Measurements from ENCODE around the gene MOGAT1. TPM values are rescaled to one million over a fixed set of nuclear protein-coding genes. Genes with fewer than 3 reads are reported as not detected.

Gene MOGAT1
- total and polyA plus RNA-seq, 2 of the 4 experiments (the other 2 are of a cell fraction) = not detected

DNA sequence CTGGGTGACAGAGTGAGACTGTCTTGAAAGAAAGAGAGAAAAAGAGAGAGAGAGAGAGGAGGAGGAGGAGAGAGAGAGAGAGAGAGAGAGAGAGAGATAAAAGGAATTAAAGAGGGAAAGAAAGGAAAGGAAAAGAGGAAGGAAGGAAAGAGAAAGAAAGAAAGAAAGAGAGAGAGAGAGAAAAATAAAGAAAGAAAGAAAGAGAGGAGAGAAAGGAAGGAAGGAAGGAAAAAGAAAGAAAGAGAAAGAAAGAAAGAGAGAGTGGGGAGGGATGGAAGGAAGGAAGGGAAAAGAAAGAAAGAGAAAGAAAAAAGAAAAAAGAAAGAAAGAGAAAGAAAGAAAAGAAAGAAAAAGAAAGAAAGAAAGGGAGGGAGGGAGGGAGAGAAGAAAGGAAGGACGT lies 29.8 kb downstream of the MOGAT1 start:
- H4K5ac ChIP-seq (ENCODE audit: low read depth, low read length) = no peak overlapping the region
- no peaks in the 10 kb centered on the region for H3K9me3 ChIP-seq (ENCODE audit: control insufficient read depth, insufficient read depth, low read length)
- H3K56ac ChIP-seq (ENCODE audit: extremely low read depth, insufficient read depth, low read length) = no peak overlapping the region
- BruUV-seq (replicated peaks) = no TSS peak
- DNase-seq (no peak), ATAC-seq (ENCODE audit: low read depth) (no peak)
- ChIA-PET CTCF (interaction anchor here (1.4 kb wide), 1 partner anchor 161 kb away, joined by 3 read pairs; no protein-coding TSS in a partner anchor), POLR2A (ENCODE audit: unreplicated experiment) (no interaction called here)
- WGBS, 2 experiments (ENCODE audit: extremely low coverage in 2 of 2, insufficient read length in 1 of 2) = 100% methylated on average over 1 of the region's 1 CpG; no CpG with 5 or more reads in 1 of the 2 experiments
- no peak overlapping the region for H4K91ac ChIP-seq (ENCODE audit: insufficient read depth, low read depth, low read length)
- H3K36me3 ChIP-seq (ENCODE audit: control insufficient read depth, insufficient read depth, low read length) = no peaks in the 10 kb centered on the region
- dilution Hi-C loops (cut with HindIII; ENCODE audit: low sequenced_read_pairs, unreplicated experiment) (no loop called here), in situ Hi-C loops (cut with MboI; ENCODE audit: low sequenced_read_pairs) (no loop called here), intact Hi-C loops (cut with micrococcal nuclease) (no loop called here)
- no peak overlapping the region for H3K4me3 ChIP-seq (ENCODE audit: insufficient read depth, low read depth, low read length)
- H3K4ac ChIP-seq (ENCODE audit: low read depth, low read length) = no peak overlapping the region
- no peak overlapping the region for H2BK120ac ChIP-seq (ENCODE audit: low read depth, low read length)
- no peaks in the 10 kb centered on the region for H3K27me3 ChIP-seq (ENCODE audit: control insufficient read depth, insufficient read depth, low read length)
- H2BK15ac ChIP-seq (ENCODE audit: low read depth, low read length) = no peak overlapping the region
- no peak overlapping the region for H3K4me2 ChIP-seq (ENCODE audit: low read depth, low read length)
- H3K14ac ChIP-seq (replicated peaks; ENCODE audit: low read depth, low read length) = no peak overlapping the region
- no peaks in the 10 kb centered on the region for H4K20me1 ChIP-seq (ENCODE audit: insufficient read depth, low read length)
- H3K79me1 ChIP-seq (ENCODE audit: low read depth in 1 of 2, low read length in 2 of 2) = no peaks in the 10 kb centered on the region
- H2AFZ ChIP-seq (replicated peaks; ENCODE audit: low read length, poor library complexity) = no peak overlapping the region
- no peak overlapping the region for H3K9ac ChIP-seq (ENCODE audit: low read depth, low read length)
- H3K18ac ChIP-seq (ENCODE audit: low read depth, low read length) = no peak overlapping the region
- no peak overlapping the region for H4K8ac ChIP-seq (ENCODE audit: low read depth in 2 of 2, low read length in 2 of 2)
- H3K4me1 ChIP-seq (ENCODE audit: control insufficient read depth, insufficient read depth, low read length) = peaks cover 7% of the 10 kb centered on the region
- H2BK5ac ChIP-seq (ENCODE audit: low read depth, low read length, poor library complexity, severe bottlenecking) = no peak overlapping the region
- no peak overlapping the region for H3K27ac ChIP-seq (ENCODE audit: insufficient read depth, low read length)
- no peak overlapping the region for H2AK9ac ChIP-seq (replicated peaks; ENCODE audit: low read depth, low read length, poor library complexity)
- no peak overlapping the region for H2BK20ac ChIP-seq (ENCODE audit: low read depth, low read length)
- no peak overlapping the region for H3K23ac ChIP-seq (ENCODE audit: low read depth, low read length)
- peaks cover 6% of the 10 kb centered on the region for H3K9me1 ChIP-seq (ENCODE audit: insufficient read depth, low read length)
- no peak for TF ChIP-seq BHLHE40 (IDR thresholded peaks at IDR 0.05; ENCODE audit: low read depth, low read length)
- TF ChIP-seq CEBPB (IDR thresholded peaks at IDR 0.05; ENCODE audit: low read depth, low read length) = no peak
- H2AK5ac ChIP-seq (ENCODE audit: low read depth, low read length) = no peak overlapping the region
